SK-N-SH treated with all-trans-retinoic acid at 6 μM for 48 hours (cell line): ENCODE results near the gene WDR37.

ENCODE experiments used
- ATAC-seq: fragments of 200-7000 bp; cut with Tn5 transposase; 3 replicates; pipeline ENCODE4 v1.9.1; 2020; ENCODE audit warnings: mild to moderate bottlenecking, moderate library complexity
- ARNTL ChIP-seq: fragments of 450-650 bp; formaldehyde crosslinking; IDR thresholded peaks from 2 replicates; pipeline ENCODE4 v1.5.0; 2020; ENCODE audit warnings: low read depth, mild to moderate bottlenecking, moderate library complexity, borderline replicate concordance
- BACH2 ChIP-seq: fragments of 250-450 bp; sonication (Bioruptor Pico); IDR thresholded peaks from 2 replicates; pipeline ENCODE4 v1.9.0; 2021; ENCODE audit warnings: mild to moderate bottlenecking, borderline replicate concordance
- CSDC2 ChIP-seq: fragments of 250-450 bp; sonication (Bioruptor Pico); IDR thresholded peaks from 2 replicates; pipeline ENCODE4 v1.5.0; 2020; ENCODE audit warnings: mild to moderate bottlenecking, moderate library complexity
- ESRRG ChIP-seq: fragments of 250-450 bp; sonication (Bioruptor Pico); IDR thresholded peaks from 2 replicates; pipeline ENCODE4 v1.6.1; 2021; ENCODE audit warnings: mild to moderate bottlenecking
- GLIS3 ChIP-seq: fragments of 250-450 bp; sonication (Bioruptor Pico); IDR thresholded peaks from 2 replicates; pipeline ENCODE4 v1.5.0; 2020; ENCODE audit warnings: mild to moderate bottlenecking, moderate library complexity
- ISL1 ChIP-seq: fragments of 250-450 bp; sonication (Bioruptor Pico); IDR thresholded peaks from 2 replicates; pipeline ENCODE4 v2.1.2; 2022; ENCODE audit warnings: mild to moderate bottlenecking, moderate library complexity
- OSR1 ChIP-seq: fragments of 250-450 bp; sonication (Bioruptor Pico); IDR thresholded peaks from 2 replicates; pipeline ENCODE4 v1.8.0; 2022; ENCODE audit warnings: moderate library complexity, mild to moderate bottlenecking, inconsistent platforms
- PPARA ChIP-seq: fragments of 250-450 bp; sonication (Bioruptor Pico); IDR thresholded peaks from 2 replicates; pipeline ENCODE4 v1.5.0; 2020; ENCODE audit warnings: mild to moderate bottlenecking, borderline replicate concordance
- RARB ChIP-seq: fragments of 250-450 bp; sonication (Bioruptor Pico); IDR thresholded peaks from 2 replicates; pipeline ENCODE4 v1.8.0; 2021; ENCODE audit warnings: mild to moderate bottlenecking, moderate library complexity
- SNAI2 ChIP-seq: fragments of 250-450 bp; sonication (Bioruptor Pico); IDR thresholded peaks from 2 replicates; pipeline ENCODE4 v1.5.0; 2020; ENCODE audit warnings: mild to moderate bottlenecking, moderate library complexity
- TCF4 ChIP-seq: fragments of 250-450 bp; sonication (Bioruptor Pico); IDR thresholded peaks from 2 replicates; pipeline ENCODE4 v1.8.0; 2021; ENCODE audit warnings: mild to moderate bottlenecking, moderate library complexity, borderline replicate concordance
- ZC3H10 ChIP-seq: fragments of 250-450 bp; sonication (Bioruptor Pico); IDR thresholded peaks from 2 replicates; pipeline ENCODE4 v1.5.1; 2021; ENCODE audit warnings: mild to moderate bottlenecking, moderate library complexity
- ZFP3 ChIP-seq: fragments of 250-450 bp; sonication (Bioruptor Pico); IDR thresholded peaks from 2 replicates; pipeline ENCODE4 v1.5.0; 2020; ENCODE audit warnings: mild to moderate bottlenecking, moderate library complexity
- ZFP30 ChIP-seq: fragments of 450-650 bp; formaldehyde crosslinking; IDR thresholded peaks from 2 replicates; pipeline ENCODE4 v1.5.0; 2022; ENCODE audit warnings: mild to moderate bottlenecking, moderate library complexity
- ZNF70 ChIP-seq: fragments of 450-650 bp; formaldehyde crosslinking; IDR thresholded peaks from 2 replicates; pipeline ENCODE4 v1.5.0; 2020; ENCODE audit warnings: mild to moderate bottlenecking, moderate library complexity
- ZNF8 ChIP-seq: fragments of 450-650 bp; formaldehyde crosslinking; IDR thresholded peaks from 2 replicates; pipeline ENCODE4 v1.5.0; 2020; ENCODE audit warnings: mild to moderate bottlenecking, moderate library complexity
- TF ChIP-seq, protein P1 (sequence below): fragments of 250-450 bp; sonication (Bioruptor Pico); IDR thresholded peaks from 2 replicates; pipeline ENCODE4 v1.8.0; 2020; ENCODE audit warnings: mild to moderate bottlenecking, moderate library complexity, borderline replicate concordance
- TF ChIP-seq, protein P2 (sequence below): fragments of 250-450 bp; sonication (Bioruptor Pico); IDR thresholded peaks from 2 replicates; pipeline ENCODE4 v1.5.0; 2020; ENCODE audit warnings: mild to moderate bottlenecking, moderate library complexity
- TF ChIP-seq, protein P3 (sequence below): fragments of 250-450 bp; sonication (Bioruptor Pico); IDR thresholded peaks from 2 replicates; pipeline ENCODE4 v1.5.1; 2020; ENCODE audit warnings: low read depth, mild to moderate bottlenecking, moderate library complexity
- TF ChIP-seq, protein P4 (sequence below): fragments of 250-450 bp; sonication (Bioruptor Pico); IDR thresholded peaks from 2 replicates; pipeline ENCODE4 v1.5.1; 2021; ENCODE audit warnings: mild to moderate bottlenecking, moderate library complexity

Gene WDR37

DNA sequence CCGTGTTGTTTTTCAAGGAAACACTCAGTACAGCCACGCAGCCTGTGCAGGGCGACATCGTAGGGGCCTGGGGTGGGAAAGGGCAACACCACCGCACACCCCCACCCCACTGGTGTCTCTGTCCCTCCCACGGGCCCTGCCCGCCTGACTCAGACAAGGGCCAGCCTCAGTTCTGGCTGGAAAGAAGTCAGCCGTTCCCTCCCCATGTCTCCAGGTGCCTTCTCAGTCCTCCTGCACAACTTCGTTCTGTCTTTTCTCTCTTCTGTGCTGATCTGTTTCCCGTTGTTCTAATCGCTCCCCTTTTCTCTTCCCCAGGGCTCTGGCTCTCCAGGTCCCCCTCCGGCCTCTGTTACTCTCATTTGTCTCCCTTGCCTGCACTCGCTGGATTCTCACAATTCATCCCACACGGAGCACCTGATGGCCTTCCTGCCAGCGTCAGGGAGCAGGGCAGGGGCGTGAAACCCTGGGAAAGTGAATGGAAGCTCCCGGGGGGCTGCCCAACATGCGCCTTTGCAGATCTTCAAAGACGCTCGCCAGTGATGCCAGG, 97.7 kb downstream of the WDR37 start:
- TF ChIP-seq ZC3H10 = no peak
- TF ChIP-seq, all 23 proteins: peak for 0
- no peak for ATAC-seq

DNA sequence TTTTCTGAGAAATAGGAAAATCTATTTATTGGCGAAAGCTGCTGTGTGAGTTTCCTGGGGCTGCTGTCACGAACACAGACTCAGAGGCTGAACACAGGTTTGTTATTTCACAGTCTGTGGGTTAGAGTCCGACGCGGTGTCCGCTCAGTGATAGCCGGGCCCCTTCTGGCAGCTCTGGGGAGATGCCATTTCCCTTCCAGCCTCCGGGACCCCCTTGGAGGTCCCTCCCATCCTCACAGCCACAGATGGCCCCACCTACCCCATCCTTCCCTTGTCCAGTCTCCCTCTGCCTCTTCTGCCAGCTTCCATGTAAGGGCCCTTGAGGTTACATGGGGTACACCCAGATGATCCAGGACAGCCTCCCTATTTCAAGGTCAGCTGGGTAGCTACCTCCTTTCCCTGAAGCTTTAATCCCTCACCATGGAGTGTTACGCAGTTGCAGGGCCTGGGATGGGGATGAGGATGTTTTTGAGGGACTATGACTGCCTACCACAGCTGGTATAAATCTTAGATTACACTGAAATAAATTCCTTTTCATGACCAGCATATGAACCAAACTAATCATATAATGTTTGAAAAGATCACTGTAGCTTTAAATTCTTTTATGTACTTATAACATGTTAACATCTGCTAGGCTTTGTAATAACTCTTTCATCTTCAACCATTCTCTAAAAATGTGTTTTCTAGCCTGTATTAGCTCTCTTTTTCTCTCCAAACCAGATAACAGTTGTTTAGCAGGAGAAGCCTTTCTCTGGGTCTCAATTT, 98.5 kb downstream of the WDR37 start:
- ATAC-seq = no peak

DNA sequence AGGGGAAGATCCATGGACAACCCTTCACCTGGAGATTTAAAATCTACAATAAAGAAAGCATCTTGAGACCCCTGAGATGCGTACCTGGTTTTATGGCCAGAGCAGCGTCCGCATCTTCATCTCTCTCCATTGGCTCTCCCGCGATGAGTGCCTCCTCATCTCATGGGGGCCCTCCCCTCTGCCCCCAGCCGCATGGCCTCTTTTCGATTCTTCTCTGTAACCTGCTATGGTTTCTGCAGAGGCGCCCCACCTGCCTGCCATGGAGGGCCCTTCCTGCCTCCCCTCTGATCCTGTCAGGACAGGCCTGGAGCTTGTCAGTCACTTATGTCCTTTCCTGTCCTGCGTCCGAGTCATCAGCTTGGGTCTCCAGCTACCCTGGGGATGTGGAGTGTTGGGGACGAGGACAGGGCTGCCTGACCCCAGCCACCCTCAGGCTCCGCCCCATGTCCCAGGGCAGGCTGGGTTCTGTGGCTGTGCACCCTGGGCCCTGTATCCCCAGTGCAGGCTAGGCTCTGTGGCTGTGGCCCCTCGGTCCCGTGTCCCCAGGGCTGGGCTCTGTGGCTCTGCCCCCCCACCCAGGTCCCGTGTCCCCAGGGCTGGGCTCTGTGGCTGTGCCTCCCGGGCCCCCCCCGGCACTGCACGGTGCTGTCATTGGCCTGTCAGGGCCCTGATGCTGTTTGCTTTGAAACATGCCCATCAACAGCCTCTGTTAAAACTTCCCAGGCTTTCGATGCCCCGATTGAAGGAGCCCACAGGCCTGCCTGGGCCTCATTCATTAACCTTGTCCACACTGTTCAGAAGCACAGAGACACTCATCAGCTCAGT, 99.8 kb downstream of the WDR37 start:
- TF ChIP-seq ZNF8 = no peak
- TF ChIP-seq, protein P1, sequence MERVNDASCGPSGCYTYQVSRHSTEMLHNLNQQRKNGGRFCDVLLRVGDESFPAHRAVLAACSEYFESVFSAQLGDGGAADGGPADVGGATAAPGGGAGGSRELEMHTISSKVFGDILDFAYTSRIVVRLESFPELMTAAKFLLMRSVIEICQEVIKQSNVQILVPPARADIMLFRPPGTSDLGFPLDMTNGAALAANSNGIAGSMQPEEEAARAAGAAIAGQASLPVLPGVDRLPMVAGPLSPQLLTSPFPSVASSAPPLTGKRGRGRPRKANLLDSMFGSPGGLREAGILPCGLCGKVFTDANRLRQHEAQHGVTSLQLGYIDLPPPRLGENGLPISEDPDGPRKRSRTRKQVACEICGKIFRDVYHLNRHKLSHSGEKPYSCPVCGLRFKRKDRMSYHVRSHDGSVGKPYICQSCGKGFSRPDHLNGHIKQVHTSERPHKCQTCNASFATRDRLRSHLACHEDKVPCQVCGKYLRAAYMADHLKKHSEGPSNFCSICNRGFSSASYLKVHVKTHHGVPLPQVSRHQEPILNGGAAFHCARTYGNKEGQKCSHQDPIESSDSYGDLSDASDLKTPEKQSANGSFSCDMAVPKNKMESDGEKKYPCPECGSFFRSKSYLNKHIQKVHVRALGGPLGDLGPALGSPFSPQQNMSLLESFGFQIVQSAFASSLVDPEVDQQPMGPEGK (CRISPR knock-in tag) = no peak
- no peak for TF ChIP-seq PPARA (CRISPR knock-in tag)
- no peak for TF ChIP-seq RARB (CRISPR knock-in tag)
- TF ChIP-seq OSR1 (CRISPR knock-in tag) = no peak
- no peak for TF ChIP-seq ZC3H10
- TF ChIP-seq ZFP30 (CRISPR knock-in tag) = no peak
- no peak for TF ChIP-seq ISL1 (CRISPR knock-in tag)
- no peak for TF ChIP-seq ZFP3
- TF ChIP-seq, protein P2, sequence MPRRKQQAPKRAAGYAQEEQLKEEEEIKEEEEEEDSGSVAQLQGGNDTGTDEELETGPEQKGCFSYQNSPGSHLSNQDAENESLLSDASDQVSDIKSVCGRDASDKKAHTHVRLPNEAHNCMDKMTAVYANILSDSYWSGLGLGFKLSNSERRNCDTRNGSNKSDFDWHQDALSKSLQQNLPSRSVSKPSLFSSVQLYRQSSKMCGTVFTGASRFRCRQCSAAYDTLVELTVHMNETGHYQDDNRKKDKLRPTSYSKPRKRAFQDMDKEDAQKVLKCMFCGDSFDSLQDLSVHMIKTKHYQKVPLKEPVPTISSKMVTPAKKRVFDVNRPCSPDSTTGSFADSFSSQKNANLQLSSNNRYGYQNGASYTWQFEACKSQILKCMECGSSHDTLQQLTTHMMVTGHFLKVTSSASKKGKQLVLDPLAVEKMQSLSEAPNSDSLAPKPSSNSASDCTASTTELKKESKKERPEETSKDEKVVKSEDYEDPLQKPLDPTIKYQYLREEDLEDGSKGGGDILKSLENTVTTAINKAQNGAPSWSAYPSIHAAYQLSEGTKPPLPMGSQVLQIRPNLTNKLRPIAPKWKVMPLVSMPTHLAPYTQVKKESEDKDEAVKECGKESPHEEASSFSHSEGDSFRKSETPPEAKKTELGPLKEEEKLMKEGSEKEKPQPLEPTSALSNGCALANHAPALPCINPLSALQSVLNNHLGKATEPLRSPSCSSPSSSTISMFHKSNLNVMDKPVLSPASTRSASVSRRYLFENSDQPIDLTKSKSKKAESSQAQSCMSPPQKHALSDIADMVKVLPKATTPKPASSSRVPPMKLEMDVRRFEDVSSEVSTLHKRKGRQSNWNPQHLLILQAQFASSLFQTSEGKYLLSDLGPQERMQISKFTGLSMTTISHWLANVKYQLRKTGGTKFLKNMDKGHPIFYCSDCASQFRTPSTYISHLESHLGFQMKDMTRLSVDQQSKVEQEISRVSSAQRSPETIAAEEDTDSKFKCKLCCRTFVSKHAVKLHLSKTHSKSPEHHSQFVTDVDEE (CRISPR knock-in tag) = no peak
- no peak for TF ChIP-seq ARNTL (CRISPR knock-in tag)
- TF ChIP-seq GLIS3 (CRISPR knock-in tag) = no peak
- TF ChIP-seq, protein P3, sequence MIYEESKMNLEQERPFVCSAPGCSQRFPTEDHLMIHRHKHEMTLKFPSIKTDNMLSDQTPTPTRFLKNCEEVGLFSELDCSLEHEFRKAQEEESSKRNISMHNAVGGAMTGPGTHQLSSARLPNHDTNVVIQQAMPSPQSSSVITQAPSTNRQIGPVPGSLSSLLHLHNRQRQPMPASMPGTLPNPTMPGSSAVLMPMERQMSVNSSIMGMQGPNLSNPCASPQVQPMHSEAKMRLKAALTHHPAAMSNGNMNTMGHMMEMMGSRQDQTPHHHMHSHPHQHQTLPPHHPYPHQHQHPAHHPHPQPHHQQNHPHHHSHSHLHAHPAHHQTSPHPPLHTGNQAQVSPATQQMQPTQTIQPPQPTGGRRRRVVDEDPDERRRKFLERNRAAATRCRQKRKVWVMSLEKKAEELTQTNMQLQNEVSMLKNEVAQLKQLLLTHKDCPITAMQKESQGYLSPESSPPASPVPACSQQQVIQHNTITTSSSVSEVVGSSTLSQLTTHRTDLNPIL (CRISPR knock-in tag) = no peak
- TF ChIP-seq SNAI2 (CRISPR knock-in tag) = no peak
- TF ChIP-seq ESRRG (CRISPR knock-in tag) = no peak
- TF ChIP-seq, protein P4, sequence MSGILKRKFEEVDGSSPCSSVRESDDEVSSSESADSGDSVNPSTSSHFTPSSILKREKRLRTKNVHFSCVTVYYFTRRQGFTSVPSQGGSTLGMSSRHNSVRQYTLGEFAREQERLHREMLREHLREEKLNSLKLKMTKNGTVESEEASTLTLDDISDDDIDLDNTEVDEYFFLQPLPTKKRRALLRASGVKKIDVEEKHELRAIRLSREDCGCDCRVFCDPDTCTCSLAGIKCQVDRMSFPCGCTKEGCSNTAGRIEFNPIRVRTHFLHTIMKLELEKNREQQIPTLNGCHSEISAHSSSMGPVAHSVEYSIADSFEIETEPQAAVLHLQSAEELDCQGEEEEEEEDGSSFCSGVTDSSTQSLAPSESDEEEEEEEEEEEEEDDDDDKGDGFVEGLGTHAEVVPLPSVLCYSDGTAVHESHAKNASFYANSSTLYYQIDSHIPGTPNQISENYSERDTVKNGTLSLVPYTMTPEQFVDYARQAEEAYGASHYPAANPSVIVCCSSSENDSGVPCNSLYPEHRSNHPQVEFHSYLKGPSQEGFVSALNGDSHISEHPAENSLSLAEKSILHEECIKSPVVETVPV (CRISPR knock-in tag) = no peak
- no peak for TF ChIP-seq CSDC2 (CRISPR knock-in tag)
- TF ChIP-seq TCF4 (CRISPR knock-in tag) = no peak
- TF ChIP-seq BACH2 (CRISPR knock-in tag) = no peak
- no peak for TF ChIP-seq ZNF70
- ATAC-seq = no peak

More for the DNA sequence above, 98.5 kb downstream of the WDR37 start:
- TF ChIP-seq GLIS3 (CRISPR knock-in tag) = no peak
- TF ChIP-seq ZC3H10 = no peak
- TF ChIP-seq, protein P3 (CRISPR knock-in tag) = no peak
- TF ChIP-seq, protein P2 (CRISPR knock-in tag) = no peak
- TF ChIP-seq PPARA (CRISPR knock-in tag) = no peak
- no peak for TF ChIP-seq SNAI2 (CRISPR knock-in tag)
- TF ChIP-seq ZNF70 = no peak
- TF ChIP-seq OSR1 (CRISPR knock-in tag) = no peak
- TF ChIP-seq CSDC2 (CRISPR knock-in tag) = no peak
